Osteoblast (primary cell): ENCODE data around the gene LAMTOR3. TPM values are rescaled to one million over a fixed set of nuclear protein-coding genes. Genes with fewer than 3 reads are reported as not detected.
A peak's percentile ranks its signal among the peaks of the same experiment; 100 is the strongest.

Experiments
- DNase-seq: peaks from one replicate; pipeline ENCODE4 v3.0.0; 2011; ENCODE audit warnings: low spot score, mixed read lengths; ENCODE audit not compliant: insufficient read length; ENCODE audit errors: missing footprints
- H2AFZ ChIP-seq: 2 replicates; pipeline ENCODE4 v1.6.0; 2011; ENCODE audit warnings: mild to moderate bottlenecking, low read length
- H3K27ac ChIP-seq: 2 replicates; pipeline ENCODE4 v1.5.1; 2011; ENCODE audit warnings: mild to moderate bottlenecking, low read depth, low read length, moderate library complexity
- H3K27me3 ChIP-seq: 2 replicates; pipeline ENCODE4 v1.6.0; 2012; ENCODE audit warnings: mild to moderate bottlenecking, control low read depth, inconsistent platforms, low read length, moderate library complexity; ENCODE audit not compliant: insufficient read depth
- H3K36me3 ChIP-seq: 2 replicates; pipeline ENCODE4 v1.5.1; 2011; ENCODE audit warnings: mild to moderate bottlenecking, low read length, control low read depth, moderate library complexity; ENCODE audit not compliant: insufficient read depth
- H3K4me1 ChIP-seq: 2 replicates; pipeline ENCODE4 v1.5.1; 2011; ENCODE audit warnings: mild to moderate bottlenecking, low read length, control low read depth, moderate library complexity; ENCODE audit not compliant: insufficient read depth
- H3K4me2 ChIP-seq: 2 replicates; pipeline ENCODE4 v1.6.0; 2011; ENCODE audit warnings: mild to moderate bottlenecking, low read length; ENCODE audit not compliant: insufficient read depth
- H3K4me3 ChIP-seq: fragments of 200-600 bp; sonication (generic); 3 replicates; pipeline ENCODE4 v1.5.1; 2012; ENCODE audit warnings: mild to moderate bottlenecking, low read length, inconsistent platforms; ENCODE audit not compliant: insufficient read depth
- H3K79me2 ChIP-seq: 2 replicates; pipeline ENCODE4 v1.6.0; 2012; ENCODE audit warnings: mild to moderate bottlenecking, low read length, control low read depth, inconsistent platforms; ENCODE audit not compliant: insufficient read depth
- H3K9me3 ChIP-seq: 2 replicates; pipeline ENCODE4 v1.5.1; 2011; ENCODE audit warnings: low read depth, low read length, control low read depth
- H4K20me1 ChIP-seq: 2 replicates; pipeline ENCODE4 v1.6.0; 2012; ENCODE audit warnings: mild to moderate bottlenecking, low read length, control low read depth; ENCODE audit not compliant: insufficient read depth
- CTCF ChIP-seq: IDR thresholded peaks from 2 replicates; pipeline ENCODE4 v1.5.1; 2011; ENCODE audit warnings: mild to moderate bottlenecking, low read depth, low read length, moderate library complexity; ENCODE audit errors: extremely low read depth
- total RNA-seq: library from RNA; depleted of rRNA; stranded (reverse); fragments of >200 nt; gene quantifications from 2 replicates; pipeline ENCODE4 v1.2.3, GENCODE V29; 2012

LAMTOR3 gene
- total RNA-seq, 1 donor = 42.0 TPM

GRCh38 chr4:99887837-99888236 lies 6.4 kb downstream of the LAMTOR3 start:
- H3K79me2 ChIP-seq = peaks cover 47% of the 10 kb centered on the region
- H3K27me3 ChIP-seq = no peaks in the 10 kb centered on the region
- no peak for TF ChIP-seq CTCF
- no peak overlapping the region for H3K4me3 ChIP-seq
- no peak for DNase-seq
- H3K9me3 ChIP-seq = no peaks in the 10 kb centered on the region
- H2AFZ ChIP-seq = no peak overlapping the region
- no peak overlapping the region for H3K27ac ChIP-seq
- H3K4me1 ChIP-seq = peaks cover 15% of the 10 kb centered on the region
- H3K4me2 ChIP-seq = no peak overlapping the region
- H4K20me1 ChIP-seq = no peaks in the 10 kb centered on the region
- peaks cover 23% of the 10 kb centered on the region for H3K36me3 ChIP-seq

DNA sequence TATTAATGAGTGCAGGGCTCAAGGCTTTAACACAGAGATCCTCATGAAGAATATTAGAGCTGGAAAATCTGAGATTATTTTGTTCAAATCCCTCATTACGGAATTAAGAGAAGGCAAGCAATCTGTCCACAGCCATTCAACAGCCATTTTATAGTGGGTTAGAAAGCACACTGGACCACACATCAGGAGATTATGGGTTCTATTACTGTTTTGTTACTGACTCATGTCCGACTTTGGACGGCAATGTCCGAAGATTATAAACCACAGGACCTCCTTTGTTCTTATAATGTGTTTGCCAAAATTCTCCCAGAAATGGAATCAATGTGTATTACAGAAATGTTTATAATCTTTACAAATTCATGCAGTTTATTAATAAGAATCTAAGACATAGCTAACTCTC lies 8.1 kb downstream of the LAMTOR3 start:
- DNase-seq = peak; percentile 39
- Histone ChIP-seq H2AFZ (no peak overlapping the region), H3K27ac (no peak overlapping the region), H3K4me1 (peaks cover 14% of the 10 kb centered on the region), H4K20me1 (no peaks in the 10 kb centered on the region), H3K36me3 (peaks cover 37% of the 10 kb centered on the region), H3K27me3 (no peaks in the 10 kb centered on the region), H3K9me3 (no peaks in the 10 kb centered on the region), H3K4me2 (peak overlapping the region; percentile 14), H3K4me3 (no peak overlapping the region), H3K79me2 (peaks cover 31% of the 10 kb centered on the region)
- no peak for TF ChIP-seq CTCF

GRCh38 chr4:99885687-99886086 lies 8.5 kb downstream of the LAMTOR3 start:
- Histone ChIP-seq H3K27ac (no peak overlapping the region), H3K36me3 (peaks cover 41% of the 10 kb centered on the region), H3K9me3 (no peaks in the 10 kb centered on the region), H3K4me3 (no peak overlapping the region), H3K27me3 (no peaks in the 10 kb centered on the region), H3K79me2 (peaks cover 26% of the 10 kb centered on the region), H2AFZ (no peak overlapping the region), H3K4me1 (peaks cover 14% of the 10 kb centered on the region), H4K20me1 (no peaks in the 10 kb centered on the region), H3K4me2 (peak overlapping the region; percentile 14)
- TF ChIP-seq CTCF = no peak
- DNase-seq = no peak

DNA sequence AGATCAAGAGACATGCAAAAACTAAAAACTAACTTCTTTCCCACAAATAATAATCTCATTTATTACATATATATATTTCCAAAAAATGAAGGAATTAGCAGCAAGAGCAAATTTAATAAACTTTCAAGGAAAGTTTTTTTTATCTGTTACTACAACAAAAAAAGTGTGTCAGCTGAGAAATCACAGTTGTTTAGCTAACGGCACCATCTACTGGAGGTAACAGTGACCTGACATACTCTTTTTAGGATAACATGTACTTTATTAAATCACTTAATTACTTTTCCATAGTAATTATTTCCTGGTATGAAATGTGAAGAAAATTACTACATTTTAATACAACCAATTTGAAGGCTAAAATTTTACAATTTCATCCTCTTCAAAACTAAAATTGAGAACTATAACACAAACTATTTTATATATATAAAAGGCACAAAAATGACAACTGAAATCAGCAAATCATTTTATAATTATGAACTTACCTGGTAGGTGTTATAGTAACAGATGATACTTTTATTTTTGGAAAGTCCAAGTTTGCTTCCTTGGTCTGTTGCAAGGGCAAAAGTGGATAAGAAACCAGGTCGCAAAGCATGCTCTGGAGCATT lies 9.1 kb downstream of the LAMTOR3 start:
- Histone ChIP-seq H3K4me2 (no peak overlapping the region), H3K9me3 (no peaks in the 10 kb centered on the region), H3K36me3 (peaks cover 46% of the 10 kb centered on the region), H4K20me1 (no peaks in the 10 kb centered on the region), H3K79me2 (peaks cover 21% of the 10 kb centered on the region), H3K27ac (no peak overlapping the region), H2AFZ (no peak overlapping the region), H3K4me3 (no peak overlapping the region), H3K27me3 (no peaks in the 10 kb centered on the region), H3K4me1 (peaks cover 14% of the 10 kb centered on the region)
- TF ChIP-seq CTCF = peak; percentile 45
- DNase-seq = no peak
